GM12865 (cell line): ENCODE results near the gene ALDH1L1.

Experiments
- DNase-seq: peaks from one replicate; pipeline ENCODE4 v3.0.0; 2010; ENCODE audit warnings: low read depth
- H3K4me3 ChIP-seq: 2 replicates; pipeline ENCODE4 v1.5.1; 2011; ENCODE audit warnings: mild to moderate bottlenecking, low read depth, low read length, control low read depth
- TF ChIP-seq, protein P1 (sequence below): IDR thresholded peaks from 2 replicates; pipeline ENCODE4 v1.5.1; 2011; ENCODE audit warnings: low read length, control low read depth, low read depth, inconsistent platforms; ENCODE audit not compliant: insufficient read depth; ENCODE audit errors: missing control alignments

The ALDH1L1 gene

DNA sequence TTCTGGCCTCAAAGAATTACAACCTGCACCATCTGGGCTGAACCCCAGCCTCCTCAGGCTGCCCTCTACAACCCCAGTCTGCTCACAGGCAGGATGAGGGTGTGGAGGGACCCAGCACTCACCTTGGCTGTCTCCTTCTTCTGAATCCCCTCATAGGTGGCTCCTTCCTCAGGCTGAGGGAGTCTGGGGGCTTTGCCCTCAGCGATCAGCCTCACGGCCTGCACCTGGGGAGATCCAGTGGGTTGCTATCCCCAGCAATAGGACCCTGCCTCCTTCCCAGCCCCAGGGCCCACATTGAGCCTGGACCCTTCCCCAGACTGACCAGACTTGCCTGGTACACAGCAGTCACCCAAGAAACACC lies 25.1 kb downstream of the ALDH1L1 start:
- H3K4me3 ChIP-seq: no peak overlapping the region
- no peak for DNase-seq
- TF ChIP-seq, protein P1, sequence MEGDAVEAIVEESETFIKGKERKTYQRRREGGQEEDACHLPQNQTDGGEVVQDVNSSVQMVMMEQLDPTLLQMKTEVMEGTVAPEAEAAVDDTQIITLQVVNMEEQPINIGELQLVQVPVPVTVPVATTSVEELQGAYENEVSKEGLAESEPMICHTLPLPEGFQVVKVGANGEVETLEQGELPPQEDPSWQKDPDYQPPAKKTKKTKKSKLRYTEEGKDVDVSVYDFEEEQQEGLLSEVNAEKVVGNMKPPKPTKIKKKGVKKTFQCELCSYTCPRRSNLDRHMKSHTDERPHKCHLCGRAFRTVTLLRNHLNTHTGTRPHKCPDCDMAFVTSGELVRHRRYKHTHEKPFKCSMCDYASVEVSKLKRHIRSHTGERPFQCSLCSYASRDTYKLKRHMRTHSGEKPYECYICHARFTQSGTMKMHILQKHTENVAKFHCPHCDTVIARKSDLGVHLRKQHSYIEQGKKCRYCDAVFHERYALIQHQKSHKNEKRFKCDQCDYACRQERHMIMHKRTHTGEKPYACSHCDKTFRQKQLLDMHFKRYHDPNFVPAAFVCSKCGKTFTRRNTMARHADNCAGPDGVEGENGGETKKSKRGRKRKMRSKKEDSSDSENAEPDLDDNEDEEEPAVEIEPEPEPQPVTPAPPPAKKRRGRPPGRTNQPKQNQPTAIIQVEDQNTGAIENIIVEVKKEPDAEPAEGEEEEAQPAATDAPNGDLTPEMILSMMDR: no peak

DNA sequence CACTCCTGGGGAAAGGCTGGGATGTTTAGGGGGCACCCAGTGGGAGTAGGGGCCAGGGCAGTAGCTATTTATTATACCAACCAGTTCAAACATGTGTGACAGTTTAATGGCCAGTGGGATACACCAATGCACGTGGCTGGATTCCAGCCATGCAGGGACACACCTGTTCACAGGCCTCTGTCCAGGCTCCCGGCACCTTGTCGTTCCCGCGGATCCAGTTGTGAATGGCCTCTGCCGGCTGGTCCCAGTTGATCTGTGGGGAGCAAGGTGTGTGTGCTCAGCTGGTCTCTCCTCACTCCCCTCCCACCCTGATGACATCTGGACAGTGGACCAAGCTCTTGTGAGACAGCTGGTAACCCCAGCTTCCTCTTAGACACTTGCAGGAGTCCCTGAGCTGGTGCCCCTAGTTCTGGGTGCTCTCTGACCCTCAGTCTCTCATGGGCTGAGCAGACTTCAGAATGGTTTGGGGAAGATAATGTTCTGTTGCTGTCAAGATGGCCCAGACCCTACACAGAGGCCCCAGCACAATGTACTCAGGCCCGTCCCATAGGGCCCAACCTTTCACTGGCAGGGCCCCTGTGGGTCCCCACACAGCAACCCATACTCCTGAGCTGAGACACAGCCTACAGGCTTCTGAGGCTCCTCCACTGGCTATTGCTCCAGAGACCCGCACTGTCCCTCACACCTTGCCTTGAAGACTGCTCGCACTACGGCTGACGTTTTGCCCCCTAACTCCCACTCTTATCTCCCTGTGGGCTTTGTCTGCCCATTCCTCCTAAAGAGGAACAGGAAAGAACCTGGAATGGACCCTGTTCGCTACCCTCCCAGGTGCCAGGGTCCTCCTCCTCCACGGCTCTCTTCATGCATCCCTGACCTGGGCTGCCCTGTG lies 25.8 kb downstream of the ALDH1L1 start:
- H3K4me3 ChIP-seq: no peak overlapping the region
- no peak for DNase-seq
- TF ChIP-seq, protein P1: no peak

DNA sequence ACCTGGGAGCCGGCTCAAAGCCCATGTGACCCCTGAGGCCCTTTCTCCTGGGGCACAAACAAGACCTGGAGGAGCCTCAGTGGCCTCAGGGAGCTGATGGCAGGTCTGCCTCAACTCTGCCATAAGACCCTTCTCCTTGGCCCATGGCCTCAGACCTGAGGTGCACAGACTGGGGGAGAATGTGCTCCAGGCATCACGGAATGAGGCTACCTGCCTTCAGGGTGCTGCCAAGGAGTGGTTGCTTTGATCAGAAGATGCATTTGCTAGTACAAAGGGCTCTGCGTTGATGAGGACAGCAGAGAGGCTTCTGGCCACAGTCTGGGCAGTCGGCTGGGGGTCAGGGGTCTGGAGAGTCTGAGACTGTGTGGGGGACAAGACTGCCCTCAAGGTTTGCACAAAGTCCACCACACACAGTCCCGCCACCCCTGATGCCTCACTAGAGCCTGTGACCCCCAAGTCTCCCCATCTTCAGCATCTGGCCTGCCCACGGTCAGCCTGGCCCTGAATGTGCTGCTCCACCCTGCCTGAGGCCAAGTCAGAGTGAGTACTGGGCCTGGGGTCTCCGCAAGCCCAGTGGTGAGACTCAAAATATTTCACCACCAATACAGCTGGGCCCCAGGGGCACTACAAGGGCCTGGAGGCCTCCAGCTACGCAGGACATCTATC lies 26.6 kb downstream of the ALDH1L1 start:
- no peak overlapping the region for H3K4me3 ChIP-seq
- no peak for DNase-seq
- TF ChIP-seq, protein P1: no peak

DNA sequence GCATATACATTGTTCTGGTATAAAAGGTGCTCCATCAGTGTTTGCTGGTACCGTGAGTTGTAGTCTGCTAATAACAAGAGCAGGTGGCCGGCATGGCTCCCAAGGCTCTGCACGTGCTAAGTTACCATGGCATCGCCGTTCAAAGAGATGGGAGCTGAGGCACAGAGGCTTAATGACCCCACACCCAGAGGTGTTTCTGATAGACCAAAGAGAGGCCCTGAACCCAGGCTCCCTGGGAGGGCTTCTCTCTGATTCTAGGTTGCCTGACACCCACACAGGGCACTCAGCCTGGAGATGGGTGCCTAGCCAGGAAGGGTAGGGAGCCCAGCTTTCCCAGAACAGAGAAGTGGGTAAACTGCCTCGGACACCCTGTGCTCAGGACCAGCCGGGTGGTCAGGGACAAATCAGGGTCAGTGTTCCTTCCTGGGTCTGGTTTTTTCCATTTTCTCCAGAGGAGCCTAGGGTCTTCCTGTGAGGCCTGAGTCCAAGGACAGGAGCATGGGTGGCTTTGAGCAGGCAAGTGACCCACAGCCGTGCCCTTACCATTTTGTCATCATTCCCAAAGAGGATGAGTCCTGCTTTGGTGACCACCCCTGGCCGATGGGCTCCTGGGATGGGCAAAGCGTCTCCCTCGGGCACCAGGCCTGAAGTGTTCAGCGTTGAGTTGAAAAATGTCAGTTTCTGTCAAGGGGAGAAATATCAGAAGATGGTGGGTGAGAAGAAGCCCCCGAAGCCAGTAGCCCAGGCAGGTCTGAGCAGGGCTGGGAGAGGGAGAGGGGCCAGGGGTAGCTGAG lies 27.3 kb downstream of the ALDH1L1 start:
- DNase-seq: no peak
- TF ChIP-seq, protein P1: no peak
- H3K4me3 ChIP-seq: no peak overlapping the region

DNA sequence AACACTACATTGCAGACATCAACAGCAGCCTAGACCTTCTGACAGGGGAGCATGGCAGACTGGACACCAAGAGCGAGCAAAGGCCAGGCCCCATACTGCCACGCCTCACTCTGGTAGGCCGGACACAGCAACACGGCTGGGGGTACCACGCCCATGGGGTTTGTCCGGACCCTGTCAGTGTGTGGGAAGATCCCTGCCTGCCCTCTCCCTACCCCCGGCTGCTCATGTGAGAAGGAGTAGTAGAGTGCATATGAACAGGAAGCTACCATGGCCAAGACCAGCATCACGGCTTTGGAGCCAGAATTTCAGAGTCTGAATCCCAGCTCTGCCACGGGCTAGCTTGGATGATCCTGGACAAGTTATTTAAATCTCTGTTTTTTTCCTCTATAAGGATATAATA lies 27.9 kb downstream of the ALDH1L1 start:
- TF ChIP-seq, protein P1: no peak
- H3K4me3 ChIP-seq: no peak overlapping the region
- no peak for DNase-seq

DNA sequence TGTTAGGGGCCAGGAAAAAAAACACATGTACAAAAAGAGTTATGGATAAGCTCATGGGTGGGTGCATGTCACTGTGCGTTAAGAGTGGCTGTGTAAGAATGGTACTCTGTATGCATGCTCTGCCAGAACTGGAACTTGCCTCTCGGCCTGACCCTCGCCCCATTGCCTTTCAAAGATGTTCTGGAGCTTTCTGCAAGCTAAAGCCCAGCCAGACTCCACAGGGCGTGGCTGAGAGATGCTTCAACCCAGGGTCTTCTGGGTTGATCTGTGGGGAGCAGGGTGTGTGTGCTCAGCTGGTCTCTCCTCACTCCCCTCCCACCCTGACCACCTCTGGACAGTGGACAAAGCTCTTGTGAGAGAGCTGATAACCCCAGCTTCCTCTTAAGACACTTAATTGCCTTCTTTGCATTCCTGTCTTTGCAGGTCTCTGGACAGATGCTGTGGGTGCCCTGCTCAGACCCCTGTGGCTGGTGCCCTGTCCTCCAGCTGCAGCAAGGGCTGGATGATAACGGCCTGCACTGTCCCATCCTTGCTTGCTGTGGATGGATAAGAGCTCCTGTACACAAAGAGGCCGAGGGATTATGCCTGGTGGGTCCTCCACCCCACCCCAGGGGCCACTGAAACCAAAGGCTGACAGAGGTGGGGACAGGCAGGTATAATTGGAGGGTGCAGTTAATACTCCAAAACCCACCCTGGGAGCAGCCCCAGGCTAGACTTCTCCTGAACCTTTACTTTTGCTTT lies 28.7 kb downstream of the ALDH1L1 start:
- DNase-seq: no peak
- no peak overlapping the region for H3K4me3 ChIP-seq
- TF ChIP-seq, protein P1: no peak
